Forelimb muscle (tissue), 1 donor: Measurements from ENCODE around the gene NID2. TPM values are rescaled to one million over a fixed set of nuclear protein-coding genes. Genes with fewer than 3 reads are reported as not detected.

Experiments
- DNase-seq: peaks from one replicate; pipeline ENCODE4 v3.0.0-alpha.2; 2013; ENCODE audit warnings: low read depth
- polyA plus RNA-seq: library from polyadenylated mRNA; unstranded; fragments of 120-200 nt; gene quantifications from one replicate; pipeline ENCODE4 v1.2.1, GENCODE V29; 2013; ENCODE audit not compliant: insufficient read length

The NID2 gene, protein sequence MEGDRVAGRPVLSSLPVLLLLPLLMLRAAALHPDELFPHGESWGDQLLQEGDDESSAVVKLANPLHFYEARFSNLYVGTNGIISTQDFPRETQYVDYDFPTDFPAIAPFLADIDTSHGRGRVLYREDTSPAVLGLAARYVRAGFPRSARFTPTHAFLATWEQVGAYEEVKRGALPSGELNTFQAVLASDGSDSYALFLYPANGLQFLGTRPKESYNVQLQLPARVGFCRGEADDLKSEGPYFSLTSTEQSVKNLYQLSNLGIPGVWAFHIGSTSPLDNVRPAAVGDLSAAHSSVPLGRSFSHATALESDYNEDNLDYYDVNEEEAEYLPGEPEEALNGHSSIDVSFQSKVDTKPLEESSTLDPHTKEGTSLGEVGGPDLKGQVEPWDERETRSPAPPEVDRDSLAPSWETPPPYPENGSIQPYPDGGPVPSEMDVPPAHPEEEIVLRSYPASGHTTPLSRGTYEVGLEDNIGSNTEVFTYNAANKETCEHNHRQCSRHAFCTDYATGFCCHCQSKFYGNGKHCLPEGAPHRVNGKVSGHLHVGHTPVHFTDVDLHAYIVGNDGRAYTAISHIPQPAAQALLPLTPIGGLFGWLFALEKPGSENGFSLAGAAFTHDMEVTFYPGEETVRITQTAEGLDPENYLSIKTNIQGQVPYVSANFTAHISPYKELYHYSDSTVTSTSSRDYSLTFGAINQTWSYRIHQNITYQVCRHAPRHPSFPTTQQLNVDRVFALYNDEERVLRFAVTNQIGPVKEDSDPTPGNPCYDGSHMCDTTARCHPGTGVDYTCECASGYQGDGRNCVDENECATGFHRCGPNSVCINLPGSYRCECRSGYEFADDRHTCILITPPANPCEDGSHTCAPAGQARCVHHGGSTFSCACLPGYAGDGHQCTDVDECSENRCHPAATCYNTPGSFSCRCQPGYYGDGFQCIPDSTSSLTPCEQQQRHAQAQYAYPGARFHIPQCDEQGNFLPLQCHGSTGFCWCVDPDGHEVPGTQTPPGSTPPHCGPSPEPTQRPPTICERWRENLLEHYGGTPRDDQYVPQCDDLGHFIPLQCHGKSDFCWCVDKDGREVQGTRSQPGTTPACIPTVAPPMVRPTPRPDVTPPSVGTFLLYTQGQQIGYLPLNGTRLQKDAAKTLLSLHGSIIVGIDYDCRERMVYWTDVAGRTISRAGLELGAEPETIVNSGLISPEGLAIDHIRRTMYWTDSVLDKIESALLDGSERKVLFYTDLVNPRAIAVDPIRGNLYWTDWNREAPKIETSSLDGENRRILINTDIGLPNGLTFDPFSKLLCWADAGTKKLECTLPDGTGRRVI (N-terminal part only)
- polyA plus RNA-seq: 71.7 TPM

GRCh38 chr14:52068615-52069306 lies at the start of gene NID2:
NID2 (minus strand) TSS chr14:52069059; CDS start chr14:52068994, 65 bp downstream.
- DNase-seq: peak; percentile 87

DNA sequence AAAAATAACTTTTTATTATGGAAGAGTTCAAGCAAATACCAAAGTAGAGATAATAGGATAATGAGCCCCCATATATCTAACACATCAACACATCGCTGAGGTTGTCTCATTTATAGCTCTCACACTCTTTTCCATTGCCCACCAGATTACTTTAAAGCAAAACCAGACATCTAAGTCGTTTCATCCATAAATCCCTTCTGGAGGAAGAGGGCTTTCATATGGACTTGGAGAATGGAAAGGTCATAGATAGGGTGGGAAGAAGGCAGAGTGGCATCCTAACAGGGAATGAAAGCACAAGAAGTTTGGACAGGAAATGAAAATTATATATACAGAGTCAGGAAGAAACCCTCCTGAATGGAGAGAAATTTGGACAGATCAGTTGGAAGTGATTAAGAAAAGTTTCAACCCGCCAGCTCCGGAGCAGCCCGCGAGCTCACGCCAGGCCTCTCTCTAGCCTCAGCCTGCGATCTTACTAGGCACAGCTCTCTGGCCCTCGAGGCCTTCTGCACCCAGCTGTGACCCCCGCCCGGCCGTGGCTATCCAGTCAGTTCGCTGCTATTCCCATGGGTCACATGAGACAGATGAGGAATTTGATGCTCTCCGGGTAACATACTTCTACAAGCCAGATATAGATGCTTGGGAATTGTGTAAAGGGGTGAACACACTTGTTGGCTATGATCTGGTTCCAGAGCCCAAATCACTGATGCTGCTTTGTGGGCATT lies 48.4 kb upstream of the NID2 start:
- DNase-seq: no peak

GRCh38 chr14:52115286-52115685 lies 46.4 kb upstream of the NID2 start:
- no peak for DNase-seq

GRCh38 chr14:52112336-52113018 lies 43.6 kb upstream of the NID2 start:
- DNase-seq: no peak

DNA sequence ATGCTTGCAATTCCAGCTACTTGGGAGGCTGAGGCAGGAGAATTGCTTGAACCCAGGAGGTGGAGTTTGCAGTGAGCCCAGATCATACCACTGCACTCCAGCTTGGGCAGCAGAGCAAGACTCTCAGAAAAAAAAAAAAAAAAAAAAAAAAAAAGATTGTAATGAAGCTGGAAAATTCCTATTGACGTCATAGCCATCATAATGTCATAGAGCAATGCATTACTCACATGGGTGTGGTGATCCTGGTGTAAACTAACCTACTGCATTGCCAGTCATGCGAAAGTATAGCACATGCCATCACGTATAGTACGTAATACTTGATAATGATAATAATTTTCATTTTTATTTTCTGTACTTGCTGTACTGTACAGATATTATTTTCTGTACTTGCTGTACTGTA lies 42.7 kb upstream of the NID2 start:
- DNase-seq: no peak

GRCh38 chr14:52110441-52111086 lies 41.7 kb upstream of the NID2 start:
- DNase-seq: no peak

- no peak for DNase-seq
These were observed 40.0 kb upstream of the NID2 start for GRCh38 chr14:52108823-52109222.

GRCh38 chr14:52106840-52107239 lies 38.0 kb upstream of the NID2 start:
- DNase-seq: peak; percentile 66

- DNase-seq: no peak
These were observed 34.6 kb upstream of the NID2 start for GRCh38 chr14:52103416-52103815.

- no peak for DNase-seq
These were observed 26.9 kb upstream of the NID2 start for GRCh38 chr14:52095794-52096193.

DNA sequence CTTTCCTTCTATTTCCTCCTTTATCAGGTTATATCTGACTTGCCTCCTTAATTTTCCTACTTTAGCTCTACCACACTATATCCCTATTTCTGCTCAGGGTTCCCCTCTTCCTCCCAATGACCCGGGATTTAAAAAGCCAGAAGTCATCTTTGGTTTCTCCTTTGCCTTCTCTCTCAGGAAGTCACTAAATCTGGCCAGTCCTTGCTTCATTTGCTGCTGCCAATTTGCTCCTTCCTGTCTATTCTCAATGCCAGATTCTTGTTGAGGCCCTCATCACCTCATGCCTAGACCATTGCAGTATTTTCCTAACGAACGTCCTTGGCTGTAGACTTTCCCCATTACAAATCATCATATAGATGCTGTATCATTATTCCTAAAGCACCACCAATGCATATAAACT lies 26.5 kb upstream of the NID2 start:
- DNase-seq: no peak

- no peak for DNase-seq
These were observed 25.9 kb upstream of the NID2 start for GRCh38 chr14:52094546-52095271.

GRCh38 chr14:52091928-52092327 lies 23.1 kb upstream of the NID2 start:
- no peak for DNase-seq

DNA sequence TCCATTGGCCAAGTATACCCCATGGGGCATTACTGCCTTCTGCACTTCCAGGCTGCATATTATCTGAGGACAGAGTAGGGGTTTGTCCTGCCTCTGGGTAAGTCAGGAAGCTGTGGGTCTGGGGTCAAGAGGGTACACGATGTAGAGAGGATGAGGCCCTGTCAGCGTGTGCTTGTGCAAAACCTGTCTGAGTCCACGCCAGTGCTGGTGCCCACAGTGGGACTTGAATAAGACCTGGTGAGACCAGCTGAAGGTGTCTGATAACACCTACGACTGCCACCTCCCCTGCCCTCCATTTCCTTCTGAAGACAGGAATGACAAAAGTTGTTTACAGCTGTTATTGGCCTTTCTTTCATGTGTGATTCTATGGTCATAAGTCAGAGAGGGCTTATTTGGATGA lies 22.1 kb upstream of the NID2 start:
- no peak for DNase-seq

- DNase-seq: no peak
These were observed 20.4 kb upstream of the NID2 start for GRCh38 chr14:52089218-52089617.

GRCh38 chr14:52086711-52087110 lies 17.9 kb upstream of the NID2 start:
- DNase-seq: no peak

GRCh38 chr14:52082903-52083302 lies 14.0 kb upstream of the NID2 start:
- no peak for DNase-seq

GRCh38 chr14:52081964-52082363 lies 13.1 kb upstream of the NID2 start:
- DNase-seq: no peak
